GM18505 (cell line): Measurements from ENCODE around the gene KCMF1.

Experiments used
- ATAC-seq: cut with Tn5 transposase; IDR thresholded peaks from one replicate; pipeline ENCODE4 v1.9.1; 2021; ENCODE audit not compliant: unreplicated experiment
- POLR2A ChIP-seq: IDR thresholded peaks from 4 replicates; pipeline ENCODE4 v1.6.1; 2011; ENCODE audit warnings: borderline replicate concordance; ENCODE audit not compliant: insufficient read depth, insufficient read length; ENCODE audit errors: extremely low read depth

Gene KCMF1

DNA sequence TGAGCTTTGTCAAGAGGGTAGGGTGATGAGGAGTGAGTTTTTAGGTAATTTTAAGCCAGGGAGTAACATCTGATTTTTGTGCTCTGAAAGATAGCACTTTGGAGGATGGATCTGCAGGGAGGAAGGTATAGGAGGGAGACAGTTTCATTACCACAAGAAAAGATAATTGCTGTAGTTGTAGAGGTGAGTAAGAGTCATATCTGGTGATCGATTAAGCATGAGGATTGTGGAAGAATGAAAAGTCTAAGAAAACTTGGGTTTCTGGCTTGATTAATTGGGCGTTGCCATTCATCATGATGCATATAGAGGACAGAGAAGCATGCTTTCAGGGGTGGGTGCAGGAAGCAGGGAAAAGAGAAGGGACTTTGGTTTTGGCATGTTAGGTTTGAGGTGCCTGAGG is 18.5 kb downstream of the KCMF1 start:
- ATAC-seq, result no peak
- no peak for TF ChIP-seq POLR2A

DNA sequence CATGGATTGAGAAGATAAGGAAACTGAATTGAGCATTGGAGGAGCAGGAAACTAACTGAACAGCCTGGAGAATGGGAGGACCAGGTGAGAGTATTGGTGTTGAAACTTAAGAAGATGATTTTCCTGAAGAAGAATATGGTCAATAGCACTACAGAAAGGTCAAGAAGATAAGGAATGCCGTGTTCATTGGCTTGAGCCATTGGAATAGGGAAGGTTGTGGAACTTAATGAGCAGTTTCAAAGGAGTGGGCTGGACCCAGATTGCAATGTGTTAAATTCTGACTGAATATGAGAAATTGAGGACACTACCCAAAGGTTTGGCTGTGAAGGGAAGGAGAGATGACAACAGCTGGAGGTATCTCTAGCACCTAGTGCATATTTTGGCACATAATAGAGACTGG is 19.0 kb downstream of the KCMF1 start:
- no peak for TF ChIP-seq POLR2A
- ATAC-seq, result no peak

DNA sequence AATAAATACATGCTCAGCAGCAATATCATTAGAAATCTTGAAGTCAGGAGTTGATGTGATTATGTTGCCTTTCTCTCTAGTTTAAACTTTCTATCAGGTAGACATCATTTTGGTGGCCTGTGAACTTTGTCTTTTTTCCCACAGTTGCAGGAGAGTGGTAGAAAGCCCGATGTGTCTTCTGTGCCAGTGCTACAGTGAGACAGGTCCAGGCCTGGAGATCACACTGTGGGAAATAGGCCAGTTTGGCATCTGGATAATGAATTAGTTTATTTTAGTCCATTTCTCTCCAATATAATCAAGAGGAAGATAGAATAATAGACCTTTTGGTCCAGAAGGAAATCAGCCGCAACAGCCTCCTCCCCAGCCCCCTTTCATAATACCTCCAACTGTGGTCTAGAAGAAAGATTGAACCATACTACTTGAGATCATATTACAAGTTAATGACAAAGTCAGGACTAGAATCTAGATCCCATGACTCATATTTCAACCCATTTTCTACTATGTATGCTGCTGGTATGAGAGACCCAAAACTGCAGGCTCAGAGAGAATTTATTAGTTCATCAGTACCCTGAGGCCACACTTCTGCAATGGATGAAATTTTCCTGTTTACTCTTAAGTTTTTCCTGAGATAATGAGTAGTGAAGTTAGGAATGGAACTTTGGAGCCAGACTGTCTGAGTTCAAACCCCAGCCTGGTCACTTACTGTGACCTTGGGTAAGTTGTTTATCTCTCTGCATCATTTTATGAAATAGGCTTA is 20.6 kb downstream of the KCMF1 start:
- no peak for ATAC-seq
- TF ChIP-seq POLR2A, result no peak

DNA sequence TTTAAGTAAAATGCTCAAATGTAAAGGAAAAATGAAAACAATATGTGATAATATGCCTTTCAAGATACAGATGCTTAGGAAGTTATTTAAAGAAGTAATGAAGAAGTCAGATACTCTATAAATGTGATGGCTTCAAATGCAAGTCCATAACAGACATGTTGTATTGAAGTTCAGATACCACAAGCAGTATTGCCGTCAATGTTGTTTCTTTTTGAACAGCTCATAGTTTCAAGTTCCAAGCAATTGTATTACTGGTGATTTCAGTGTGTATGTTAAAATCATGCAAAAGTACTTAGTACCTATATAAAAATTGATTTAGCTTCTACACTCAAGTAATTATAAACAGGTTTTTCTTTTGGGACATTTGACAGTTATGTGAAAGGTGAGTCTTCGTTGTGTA is 24.9 kb downstream of the KCMF1 start:
- ATAC-seq, result no peak
- no peak for TF ChIP-seq POLR2A

DNA sequence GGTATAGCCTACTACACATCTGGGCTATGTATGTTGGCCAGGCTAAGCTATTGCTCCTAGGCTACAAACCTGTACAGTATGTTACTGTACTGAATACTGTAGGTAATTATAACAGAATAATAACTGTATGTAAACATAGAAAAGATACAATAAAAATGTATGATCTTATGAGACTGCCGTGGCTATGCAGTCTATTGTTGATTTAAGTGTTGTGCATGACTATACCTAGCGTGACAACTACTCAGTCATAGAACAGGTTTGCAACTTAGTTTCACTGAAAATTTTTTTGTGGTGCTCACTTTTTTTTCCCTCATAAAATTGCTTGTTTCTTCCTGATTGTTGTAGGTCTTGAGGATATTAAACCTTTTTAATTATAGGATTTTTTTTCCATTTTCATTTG is 25.9 kb downstream of the KCMF1 start:
- no peak for TF ChIP-seq POLR2A

DNA sequence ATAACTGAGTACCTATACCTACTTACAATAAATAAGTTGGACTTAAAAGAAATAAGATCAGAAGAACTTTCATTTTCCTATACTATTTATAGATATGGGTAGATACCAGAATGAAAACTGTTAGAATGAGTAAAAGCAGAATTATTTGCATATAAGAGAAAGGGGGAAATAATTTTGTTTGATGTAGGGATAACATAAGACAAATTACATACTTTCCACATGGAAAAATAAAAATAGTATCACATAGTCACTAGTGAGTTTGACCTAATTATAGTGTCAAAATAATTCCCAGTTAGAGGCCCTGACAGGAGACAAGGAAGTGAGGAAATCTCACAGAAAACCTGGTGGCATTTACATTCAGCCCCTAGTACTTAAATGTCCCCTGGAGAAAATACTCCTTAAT is 28.6 kb downstream of the KCMF1 start:
- TF ChIP-seq POLR2A, result no peak
- ATAC-seq, result no peak

More for the DNA sequence above, 25.9 kb downstream of the KCMF1 start:
- no peak for ATAC-seq

DNA sequence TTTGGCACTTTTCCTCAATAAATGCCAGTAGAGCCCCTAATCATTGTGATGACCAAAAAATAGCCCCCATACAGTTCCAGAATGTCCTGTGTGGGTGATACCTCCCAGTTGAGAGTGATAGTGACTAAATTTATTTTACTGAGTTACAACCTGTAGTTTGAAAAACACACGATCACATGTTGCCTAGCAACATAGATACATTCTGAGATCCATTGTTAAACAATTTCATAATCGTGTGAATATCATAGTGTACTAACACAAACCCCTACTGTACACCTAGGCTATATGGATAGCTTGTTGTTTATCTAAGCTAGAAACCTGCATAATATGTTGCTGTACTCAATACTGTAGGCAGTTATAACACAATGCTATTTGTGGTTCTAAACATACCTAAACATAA is 30.6 kb downstream of the KCMF1 start:
- ATAC-seq, result no peak
- no peak for TF ChIP-seq POLR2A

DNA sequence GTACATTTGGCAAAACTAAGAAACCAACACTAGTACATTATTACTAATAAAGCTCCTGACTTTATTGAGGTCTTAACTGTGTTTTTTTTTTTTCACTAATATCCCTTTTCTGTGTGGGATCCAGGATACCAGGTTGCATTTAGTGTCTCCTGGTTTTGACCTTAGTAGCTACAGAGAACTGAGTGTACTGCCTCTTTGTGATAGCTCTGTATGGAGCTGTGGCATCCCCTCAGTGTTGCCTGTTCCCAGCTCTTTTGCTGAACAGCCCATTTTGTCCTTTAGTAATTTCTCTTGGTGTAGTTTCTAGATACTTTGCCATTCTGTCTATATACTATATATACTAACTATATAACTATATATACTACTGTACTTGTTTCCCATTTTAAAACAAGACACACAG is 31.6 kb downstream of the KCMF1 start:
- ATAC-seq, result no peak
- no peak for TF ChIP-seq POLR2A

DNA sequence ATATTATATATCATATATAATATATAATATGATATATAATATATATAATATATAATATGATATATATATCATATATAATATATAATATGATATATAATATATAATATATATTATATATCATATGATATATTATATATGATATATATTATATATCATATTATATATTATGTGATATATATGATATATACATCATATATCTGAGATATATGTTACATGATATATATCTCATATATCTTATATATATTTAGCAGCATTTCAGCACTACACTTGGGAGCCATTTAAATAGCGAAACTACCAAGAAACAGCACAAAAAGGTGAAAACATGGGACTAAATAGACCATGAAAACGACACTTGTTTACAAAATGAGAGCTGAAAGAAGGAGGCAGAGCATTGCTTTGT is 37.3 kb downstream of the KCMF1 start:
- no peak for TF ChIP-seq POLR2A
- ATAC-seq, result no peak

DNA sequence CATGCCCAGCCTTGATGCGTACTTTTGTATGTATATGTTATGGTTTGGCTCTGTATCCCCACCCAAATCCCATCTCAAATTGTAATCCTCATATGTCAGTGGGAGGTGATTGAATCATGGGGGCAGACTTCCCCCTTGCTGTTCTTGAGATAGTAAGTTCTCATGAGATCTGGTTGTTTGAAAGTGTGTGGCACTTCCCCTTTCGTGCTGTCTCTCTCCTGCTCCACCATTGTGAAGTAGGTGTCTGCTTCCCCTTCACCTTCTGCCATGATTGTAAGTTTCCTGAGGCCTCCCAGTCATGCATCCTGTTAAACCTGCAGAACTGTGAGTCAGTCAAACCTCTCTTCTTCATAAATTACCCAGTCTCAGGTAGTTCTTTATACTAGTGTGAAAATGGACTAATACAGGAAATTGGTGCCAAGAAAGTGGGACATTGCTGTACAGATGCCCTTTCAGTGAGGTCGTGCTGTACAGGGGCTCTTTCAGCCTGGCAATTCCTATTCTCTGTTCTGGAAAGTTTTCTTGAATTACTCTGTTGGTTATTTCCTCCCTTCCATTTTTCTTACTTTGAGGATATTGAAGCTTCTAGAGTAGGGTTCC is 38.2 kb downstream of the KCMF1 start:
- no peak for ATAC-seq
- TF ChIP-seq POLR2A, result no peak

DNA sequence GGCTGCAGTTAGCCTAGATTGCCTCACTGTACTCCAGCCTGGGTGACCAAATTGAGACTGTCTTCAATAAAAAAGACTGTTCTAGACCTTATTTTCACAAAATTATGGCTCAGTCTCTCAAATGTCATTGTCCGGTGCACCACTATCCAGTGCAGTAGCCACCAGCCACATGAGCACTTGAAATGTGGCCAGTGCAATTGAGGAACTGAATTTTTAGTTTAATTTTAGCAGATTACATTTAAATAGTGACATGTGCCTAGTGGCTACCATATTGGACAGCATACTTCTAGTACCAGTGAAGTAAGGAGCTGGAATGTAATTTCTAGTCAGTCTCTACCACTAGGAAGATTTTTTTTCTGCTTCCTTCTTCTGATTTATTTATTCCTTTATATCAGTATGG is 39.4 kb downstream of the KCMF1 start:
- no peak for ATAC-seq
- TF ChIP-seq POLR2A, result no peak

DNA sequence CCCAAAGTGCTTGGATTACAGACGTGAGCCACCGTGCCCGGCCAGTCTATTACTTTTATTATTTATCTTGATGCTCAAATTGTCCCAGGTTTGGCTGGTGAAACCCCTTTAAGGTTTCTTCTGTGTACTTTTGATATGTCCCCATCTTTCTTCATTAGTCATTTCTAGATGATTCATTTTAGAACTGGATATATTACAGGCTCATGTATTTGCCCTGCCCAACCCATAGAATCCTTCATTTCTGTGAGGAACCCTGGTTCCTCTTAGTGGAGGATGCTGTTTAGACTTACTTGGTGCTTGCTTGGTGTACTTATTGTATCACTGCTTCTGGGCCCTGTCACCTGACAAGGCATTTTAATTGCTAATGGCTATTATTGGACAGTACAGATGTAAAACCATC is 40.1 kb downstream of the KCMF1 start:
- no peak for TF ChIP-seq POLR2A
- no peak for ATAC-seq

DNA sequence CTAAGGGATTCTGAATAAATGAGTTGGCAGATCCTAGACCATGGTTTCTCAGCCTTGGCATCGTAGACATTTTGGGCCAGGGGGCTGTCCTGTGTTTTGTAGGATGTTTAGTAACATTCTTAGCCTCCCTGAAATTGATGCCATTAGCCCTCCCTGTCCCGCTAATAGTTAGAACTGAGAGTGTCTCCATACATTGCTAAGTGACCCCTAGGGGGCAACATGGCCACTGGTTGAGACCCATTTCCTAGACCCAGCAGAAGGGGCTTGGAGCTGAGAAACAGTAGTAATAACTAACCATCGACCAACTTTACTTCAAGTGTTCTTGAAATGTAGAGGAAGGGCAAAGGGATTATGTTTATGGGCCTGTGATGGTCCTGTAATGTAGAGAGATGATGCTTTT is 40.8 kb downstream of the KCMF1 start:
- no peak for TF ChIP-seq POLR2A
- ATAC-seq, result no peak

DNA sequence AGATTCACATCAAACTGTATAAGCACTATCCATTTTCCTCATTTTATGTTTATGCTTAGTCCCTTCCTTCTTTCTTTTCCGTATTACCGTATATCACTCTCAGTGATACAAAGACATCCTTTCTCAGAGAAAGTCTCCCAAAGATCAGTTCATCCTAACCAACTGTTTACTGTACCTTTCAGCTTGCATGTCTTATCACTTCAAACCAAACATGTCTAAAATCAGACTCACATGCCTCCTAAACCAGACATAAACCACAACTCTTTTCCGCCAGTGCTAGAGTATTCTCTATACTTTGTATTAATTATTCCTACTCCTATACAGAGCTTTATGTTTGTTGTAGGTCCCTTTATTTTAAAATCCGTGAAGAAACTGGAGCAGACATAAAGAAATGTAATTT is 41.5 kb downstream of the KCMF1 start:
- ATAC-seq, result no peak
- TF ChIP-seq POLR2A, result no peak
